C4-2B (cell line): Measurements from ENCODE around the gene FRMD5.

Experiments used
- H3K27ac ChIP-seq: fragments of 450-650 bp; 2 replicates; pipeline ENCODE4 v1.5.1; 2017
- ZFX ChIP-seq: fragments of 450-650 bp; IDR thresholded peaks from 2 replicates; pipeline ENCODE4 v1.6.1; 2017
- TF ChIP-seq, protein P1 (sequence below): fragments of 450-650 bp; conservative IDR thresholded peaks from 2 replicates; pipeline ENCODE4 v1.5.1; 2017; ENCODE audit warnings: mild to moderate bottlenecking

FRMD5 gene

DNA sequence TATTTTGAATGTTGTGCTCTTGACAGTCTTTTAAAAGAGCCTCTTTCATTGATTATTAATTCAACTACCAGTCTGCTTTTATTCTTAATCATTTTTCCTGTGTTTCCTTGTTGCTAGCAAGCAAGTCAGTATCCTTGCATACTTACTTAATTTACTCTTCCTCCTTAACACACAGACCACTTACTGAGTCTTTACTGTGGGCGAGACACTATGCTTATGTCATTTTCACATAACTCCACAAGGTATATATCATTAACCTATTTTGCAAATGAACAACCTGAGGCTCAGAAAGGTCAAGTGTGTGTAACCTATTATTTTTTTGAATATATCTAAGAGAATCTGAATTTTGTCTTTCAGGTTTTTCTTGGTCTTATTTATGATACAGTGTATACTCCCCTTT is 237.3 kb downstream of the FRMD5 start:
- TF ChIP-seq, protein P1, sequence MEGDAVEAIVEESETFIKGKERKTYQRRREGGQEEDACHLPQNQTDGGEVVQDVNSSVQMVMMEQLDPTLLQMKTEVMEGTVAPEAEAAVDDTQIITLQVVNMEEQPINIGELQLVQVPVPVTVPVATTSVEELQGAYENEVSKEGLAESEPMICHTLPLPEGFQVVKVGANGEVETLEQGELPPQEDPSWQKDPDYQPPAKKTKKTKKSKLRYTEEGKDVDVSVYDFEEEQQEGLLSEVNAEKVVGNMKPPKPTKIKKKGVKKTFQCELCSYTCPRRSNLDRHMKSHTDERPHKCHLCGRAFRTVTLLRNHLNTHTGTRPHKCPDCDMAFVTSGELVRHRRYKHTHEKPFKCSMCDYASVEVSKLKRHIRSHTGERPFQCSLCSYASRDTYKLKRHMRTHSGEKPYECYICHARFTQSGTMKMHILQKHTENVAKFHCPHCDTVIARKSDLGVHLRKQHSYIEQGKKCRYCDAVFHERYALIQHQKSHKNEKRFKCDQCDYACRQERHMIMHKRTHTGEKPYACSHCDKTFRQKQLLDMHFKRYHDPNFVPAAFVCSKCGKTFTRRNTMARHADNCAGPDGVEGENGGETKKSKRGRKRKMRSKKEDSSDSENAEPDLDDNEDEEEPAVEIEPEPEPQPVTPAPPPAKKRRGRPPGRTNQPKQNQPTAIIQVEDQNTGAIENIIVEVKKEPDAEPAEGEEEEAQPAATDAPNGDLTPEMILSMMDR = no peak
- no peak for TF ChIP-seq ZFX

DNA sequence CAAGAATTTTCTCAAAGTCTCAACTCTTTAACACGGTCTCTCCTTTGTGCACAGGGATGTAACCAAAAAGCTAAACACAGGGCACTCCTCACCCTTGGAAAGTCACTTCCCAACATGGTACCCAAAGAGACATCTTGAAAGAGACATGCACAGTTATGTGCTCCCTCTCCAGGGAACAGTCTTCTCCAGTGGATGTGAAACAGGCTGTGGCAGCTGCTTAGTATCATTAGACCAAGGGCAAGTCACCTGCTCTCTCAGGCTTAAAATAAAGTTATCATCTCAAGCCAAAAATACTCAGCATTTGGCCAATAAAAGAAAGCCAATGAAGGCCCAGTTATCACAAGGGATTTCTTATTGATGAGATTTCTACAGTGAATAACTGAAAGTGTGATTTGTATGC is 239.9 kb downstream of the FRMD5 start:
- no peak overlapping the region for H3K27ac ChIP-seq

More for the DNA sequence above, 237.3 kb downstream of the FRMD5 start:
- no peak overlapping the region for H3K27ac ChIP-seq

DNA sequence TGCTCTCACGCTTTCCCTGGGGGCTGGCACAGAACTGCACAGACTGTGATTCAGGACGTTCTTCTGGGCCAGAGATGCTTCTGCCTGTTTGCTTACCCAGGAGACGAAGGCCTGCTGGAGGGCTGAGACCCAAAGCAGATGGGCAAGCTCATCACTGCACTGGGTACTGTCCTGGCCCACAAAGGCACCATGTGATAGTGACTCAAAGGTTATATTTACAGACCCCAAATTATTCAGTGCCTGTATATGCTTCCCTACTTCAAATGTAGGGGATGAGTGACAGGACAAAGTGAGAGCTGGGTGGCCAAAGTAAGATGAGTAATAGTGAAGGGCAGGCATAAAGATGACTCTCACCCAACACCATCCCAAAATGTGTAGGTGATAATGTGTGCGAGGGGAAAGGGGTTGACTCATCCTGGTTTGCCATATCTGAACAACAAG is 240.9 kb downstream of the FRMD5 start:
- no peak for TF ChIP-seq ZFX
- TF ChIP-seq, protein P1 = no peak
- no peak overlapping the region for H3K27ac ChIP-seq

More for the DNA sequence above, 239.9 kb downstream of the FRMD5 start:
- TF ChIP-seq, protein P1 = no peak
- no peak for TF ChIP-seq ZFX

DNA sequence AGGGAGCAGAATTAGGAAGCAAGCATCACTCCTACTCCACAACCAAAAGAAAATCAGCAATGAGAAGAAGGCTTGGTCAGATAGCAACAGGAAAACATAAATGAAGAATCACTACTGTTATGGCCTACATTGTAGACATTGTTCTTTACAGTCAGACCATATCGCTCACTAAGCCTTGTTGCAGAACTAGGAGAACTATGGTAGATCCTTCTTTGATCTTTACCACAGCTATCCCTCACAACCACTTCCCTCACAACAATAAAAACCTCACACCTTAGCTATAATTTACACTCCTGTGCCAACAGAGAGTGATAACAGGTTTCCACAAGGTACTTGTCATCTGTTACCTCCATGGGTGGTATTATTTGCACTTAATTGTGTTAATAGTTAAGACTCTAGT is 241.7 kb downstream of the FRMD5 start:
- TF ChIP-seq, protein P1 = no peak
- no peak for TF ChIP-seq ZFX
- no peak overlapping the region for H3K27ac ChIP-seq

DNA sequence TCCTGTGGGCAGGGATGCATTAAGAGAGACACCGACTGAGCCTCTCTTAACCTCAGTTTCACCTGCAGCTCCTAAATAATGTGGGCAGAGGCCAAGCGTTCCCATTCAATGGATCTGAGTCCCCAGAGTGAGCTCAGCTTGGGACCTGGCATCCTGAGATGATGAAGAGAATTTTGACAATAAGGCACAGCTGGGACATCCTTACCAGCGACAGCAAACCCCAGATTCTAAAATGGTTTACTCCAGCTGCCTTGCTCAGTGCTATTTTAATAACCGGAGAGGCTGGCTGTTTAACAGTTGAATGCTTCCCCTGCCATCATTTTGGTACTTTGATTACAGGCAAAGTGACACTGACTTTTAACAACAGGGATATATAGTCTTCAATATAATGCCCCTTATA is 244.5 kb downstream of the FRMD5 start:
- TF ChIP-seq ZFX = no peak
- TF ChIP-seq, protein P1 = no peak
- H3K27ac ChIP-seq = no peak overlapping the region

GRCh38 chr15:43948691-43949325 is 246.3 kb downstream of the FRMD5 start:
- TF ChIP-seq, protein P1 = no peak
- no peak overlapping the region for H3K27ac ChIP-seq

- no peak overlapping the region for H3K27ac ChIP-seq
- TF ChIP-seq ZFX = no peak
- TF ChIP-seq, protein P1 = no peak
Observed at GRCh38 chr15:43943511-43943910, 251.6 kb downstream of the FRMD5 start.
